K562 (cell line): ENCODE results near the gene DDR2. TPM values are rescaled to one million over a fixed set of nuclear protein-coding genes. Genes with fewer than 3 reads are reported as not detected.

Experiments
- ATAC-seq: fragments of 200-7000 bp; cut with Tn5 transposase; 3 replicates; pipeline ENCODE4 v1.9.1; 2020; ENCODE audit warnings: moderate library complexity
- BruUV-seq: library from RNA; stranded (reverse); fragments of 400-500 nt; replicated peaks from 2 replicates; lab custom pipeline; 2021; lab: Mats Ljungman, UMichigan
- CTCF ChIA-PET: fragments of 300-600 bp; formaldehyde crosslinking; extraction: SDS; loops from one replicate; lab custom pipeline; 2021; ENCODE audit warnings: low intra/inter-chr PET ratio; lab: Yijun Ruan, JAX
- POLR2A ChIA-PET: fragments of 300-600, 350-650 bp; sonication (Branson Sonifier 250); formaldehyde crosslinking; extraction: SDS; loops from one replicate; lab custom pipeline; 2021; ENCODE audit warnings: antibody characterized with exemption, inconsistent platforms; lab: Yijun Ruan, JAX
- DNase-seq, 4 experiments: peaks; one replicate each; pipeline versions ENCODE4 v3.0.0 to v3.0.0-alpha.2; 2011 to 2018; ENCODE audit warnings: low spot score in 3 of 4, mixed read lengths in 3 of 4; ENCODE audit errors: extremely low read depth in 1 of 4
- FAIRE-seq: peaks from 2 replicates; lab custom pipeline; 2011; peaks lifted over from hg19 to GRCh38; lab: Jason Lieb, UNC
- H2AFZ ChIP-seq: 2 replicates; pipeline ENCODE4 v1.6.0; 2011; ENCODE audit warnings: low read depth, low read length, control low read depth, inconsistent platforms
- H3K27ac ChIP-seq: fragments of 200-600 bp; 3 replicates; pipeline ENCODE4 v1.8.0; 2011; ENCODE audit warnings: low read depth, mild to moderate bottlenecking, control low read depth, inconsistent platforms, low read length, moderate library complexity, mixed read lengths; ENCODE audit errors: extremely low read depth
- H3K27me3 ChIP-seq, 2 experiments: fragments of 300-600 bp in 1 of 2; 2 replicates in 1 of 2; 3 replicates in 1 of 2; pipeline versions ENCODE4 v1.6.0 to v1.8.0; 2011; ENCODE audit warnings: inconsistent platforms in 2 of 2, low read length in 2 of 2, mild to moderate bottlenecking in 1 of 2, mixed read lengths in 1 of 2, moderate library complexity in 1 of 2; ENCODE audit not compliant: control insufficient read depth in 2 of 2, insufficient read depth in 2 of 2
- H3K36me3 ChIP-seq: fragments of 300-600 bp; 3 replicates; pipeline ENCODE4 v1.8.0; 2011; ENCODE audit warnings: mild to moderate bottlenecking, low read length, inconsistent platforms; ENCODE audit not compliant: control insufficient read depth, insufficient read depth
- H3K4me1 ChIP-seq, 2 experiments: fragments of 200-600 bp in 1 of 2; replicated peaks in 1 of 2; 2 replicates in 1 of 2; 3 replicates in 1 of 2; pipeline versions ENCODE4 v1.5.1 to v1.8.0; 2011; ENCODE audit warnings: inconsistent platforms in 2 of 2, low read length in 2 of 2, mild to moderate bottlenecking in 1 of 2, mixed read lengths in 1 of 2, moderate library complexity in 1 of 2; ENCODE audit not compliant: control insufficient read depth in 2 of 2, insufficient read depth in 2 of 2
- H3K4me2 ChIP-seq: 2 replicates; pipeline ENCODE4 v1.6.1; 2011; ENCODE audit warnings: low read length, control low read depth, inconsistent platforms, mixed read lengths; ENCODE audit not compliant: insufficient read depth
- H3K4me3 ChIP-seq: fragments of 200-600 bp; sonication (generic), shearing (Covaris generic); 2 replicates; pipeline ENCODE4 v1.5.1; 2016; ENCODE audit warnings: control low read depth, inconsistent platforms
- H3K79me2 ChIP-seq: fragments of 200-600 bp; 3 replicates; pipeline ENCODE4 v1.8.0; 2011; ENCODE audit warnings: low read length, inconsistent platforms; ENCODE audit not compliant: control insufficient read depth, insufficient read depth
- H3K9ac ChIP-seq, 2 experiments: 2 replicates each; pipeline versions ENCODE4 v1.6.0 to v1.6.1; 2011; ENCODE audit warnings: low read depth in 2 of 2, low read length in 2 of 2, control low read depth in 1 of 2, inconsistent platforms in 1 of 2, mild to moderate bottlenecking in 1 of 2, mixed read lengths in 1 of 2; ENCODE audit not compliant: insufficient read depth in 1 of 2
- H3K9me1 ChIP-seq: one replicate; pipeline ENCODE4 v1.6.0; 2011; ENCODE audit warnings: inconsistent platforms, mild to moderate bottlenecking, low read length, moderate library complexity; ENCODE audit not compliant: control insufficient read depth, insufficient read depth
- H3K9me3 ChIP-seq: replicated peaks from 2 replicates; pipeline ENCODE4 v1.5.1; 2011; ENCODE audit warnings: low read depth, low read length, inconsistent platforms; ENCODE audit not compliant: control insufficient read depth, insufficient read depth
- H4K20me1 ChIP-seq: replicated peaks from 2 replicates; pipeline ENCODE4 v1.6.1; 2011; ENCODE audit warnings: low read length, inconsistent platforms, mixed read lengths; ENCODE audit not compliant: control insufficient read depth, insufficient read depth
- DIDO1 ChIP-seq: fragments of 450-650 bp; IDR thresholded peaks from 2 replicates; pipeline ENCODE4 v1.6.1; 2016; ENCODE audit warnings: low read depth, missing biosample characterization, missing genetic modification characterization
- ERF ChIP-seq: fragments of 450-650 bp; formaldehyde crosslinking; IDR thresholded peaks from 2 replicates; pipeline ENCODE4 v1.4.0; 2020; ENCODE audit warnings: mild to moderate bottlenecking, mixed read lengths
- ESRRA ChIP-seq: fragments of 450-650 bp; IDR thresholded peaks from 2 replicates; pipeline ENCODE4 v1.6.1; 2014; ENCODE audit warnings: low read depth, mild to moderate bottlenecking, moderate library complexity, borderline replicate concordance
- FOXP1 ChIP-seq: sonication (generic); formaldehyde crosslinking; IDR thresholded peaks from 2 replicates; pipeline ENCODE4 v1.8.0; 2022; ENCODE audit warnings: mild to moderate bottlenecking, missing genetic modification reagents
- HNRNPL ChIP-seq: fragments of 200-400 bp; formaldehyde crosslinking; IDR thresholded peaks from 2 replicates; pipeline ENCODE4 v1.6.1; 2017; ENCODE audit warnings: low read depth, mild to moderate bottlenecking, low read length
- LCOR ChIP-seq: sonication (generic); formaldehyde crosslinking; IDR thresholded peaks from 2 replicates; pipeline ENCODE4 v1.8.0; 2022; ENCODE audit warnings: mild to moderate bottlenecking, missing genetic modification reagents
- MYC ChIP-seq, 2 experiments: fragments of 250-450 bp in 1 of 2; sonication (Bioruptor Pico) in 1 of 2; IDR thresholded peaks; 2 replicates each; pipeline versions ENCODE4 v1.5.1 to v1.6.1; 2012 to 2021; ENCODE audit warnings: low read depth in 2 of 2, borderline replicate concordance in 1 of 2, improper control_type of control experiment in 1 of 2, low read length in 1 of 2, mild to moderate bottlenecking in 1 of 2, moderate library complexity in 1 of 2
- NR2C2 ChIP-seq, 2 experiments: fragments of 200-800 bp in 1 of 2; sonication (Bioruptor generic) in 1 of 2; sonication (generic) in 1 of 2; formaldehyde crosslinking in 1 of 2; IDR thresholded peaks; 2 replicates each; pipeline versions ENCODE4 v1.6.1 to v1.8.0; 2016 to 2022; ENCODE audit warnings: mild to moderate bottlenecking in 1 of 2, missing compliant biosample characterization in 1 of 2, missing genetic modification characterization in 1 of 2, missing genetic modification reagents in 1 of 2
- SMARCB1 ChIP-seq: IDR thresholded peaks from 2 replicates; pipeline ENCODE4 v1.6.1; 2011; ENCODE audit warnings: improper control_type of control experiment, low read depth; ENCODE audit not compliant: insufficient read length
- STAG1 ChIP-seq: sonication (generic); formaldehyde crosslinking; IDR thresholded peaks from 2 replicates; pipeline ENCODE4 v1.5.0; 2020; ENCODE audit warnings: missing genetic modification reagents, borderline replicate concordance
- TAF7 ChIP-seq: fragments of 450-650 bp; IDR thresholded peaks from 2 replicates; pipeline ENCODE4 v1.6.1; 2016; ENCODE audit warnings: missing genetic modification characterization, missing compliant biosample characterization
- ZNF24 ChIP-seq: fragments of 450-650 bp; IDR thresholded peaks from 2 replicates; pipeline ENCODE4 v1.6.1; 2016
- WGBS: fragments of 100-300 bp; shearing (Covaris generic); methylation state at CpG from one replicate; pipeline ENCODE4 v1.1.6; 2016; ENCODE audit warnings: low coverage, mixed read lengths; ENCODE audit not compliant: insufficient coverage; ENCODE audit errors: missing lambda C conversion rate; 5-methylcytosine and 5-hydroxymethylcytosine counted together
- in situ Hi-C: fragments of 300-500 bp; cut with MboI; formaldehyde crosslinking; loops from 4 replicates; pipeline ENCODE4 v1.15.0; 2018; ENCODE audit warnings: inconsistent platforms, mixed read lengths
- intact Hi-C: fragments of 100-400 bp; cut with micrococcal nuclease; formaldehyde crosslinking; loops from 2 replicates; pipeline ENCODE4 v1.14.2; 2022
- polyA plus RNA-seq, 8 experiments: library from polyadenylated mRNA; depleted of rRNA in 4 of 8; stranded (reverse) in 5 of 8; unstranded in 3 of 8; fragments of >200 nt; fragmentation: Nextera tagmentation in 2 of 8; fragmentation: Illumina TruSeq in 1 of 8; extraction: Ambion mirVana in 2 of 8; extraction: Trizol in 1 of 8; gene quantifications; 2 replicates each; pipeline versions ENCODE4 v1.2.1 to v1.2.3, GENCODE V29; 2011 to 2014; ENCODE audit warnings: inconsistent platforms in 1 of 8, missing spikeins in 1 of 8
- total RNA-seq, 7 experiments: library from RNA; depleted of rRNA in 6 of 7; stranded (reverse); fragments of >200 nt in 6 of 7; fragmentation: Illumina TruSeq in 2 of 7; extraction: Trizol in 2 of 7; gene quantifications; 2 replicates each; pipeline versions ENCODE4 v1.2.1 to v1.2.3, GENCODE V29; 2011 to 2021; ENCODE audit warnings: low replicate concordance in 1 of 7
- TF ChIP-seq, protein P1 (sequence below): sonication (generic); formaldehyde crosslinking; IDR thresholded peaks from 2 replicates; pipeline ENCODE4 v1.8.1; 2022; ENCODE audit warnings: missing genetic modification reagents
- TF ChIP-seq, protein P2 (sequence below): fragments of 450-650 bp; conservative IDR thresholded peaks from 2 replicates; pipeline ENCODE4 v1.6.1; 2016; ENCODE audit warnings: missing genetic modification characterization, low read depth, mild to moderate bottlenecking, missing compliant biosample characterization, moderate library complexity

DDR2 gene
- total and polyA plus RNA-seq, 9 of the 15 experiments (the other 6 are each of a cell fraction or from before 2014, with no cell fraction given), result 0.36 to 2.0 (median 1.1) TPM

DNA sequence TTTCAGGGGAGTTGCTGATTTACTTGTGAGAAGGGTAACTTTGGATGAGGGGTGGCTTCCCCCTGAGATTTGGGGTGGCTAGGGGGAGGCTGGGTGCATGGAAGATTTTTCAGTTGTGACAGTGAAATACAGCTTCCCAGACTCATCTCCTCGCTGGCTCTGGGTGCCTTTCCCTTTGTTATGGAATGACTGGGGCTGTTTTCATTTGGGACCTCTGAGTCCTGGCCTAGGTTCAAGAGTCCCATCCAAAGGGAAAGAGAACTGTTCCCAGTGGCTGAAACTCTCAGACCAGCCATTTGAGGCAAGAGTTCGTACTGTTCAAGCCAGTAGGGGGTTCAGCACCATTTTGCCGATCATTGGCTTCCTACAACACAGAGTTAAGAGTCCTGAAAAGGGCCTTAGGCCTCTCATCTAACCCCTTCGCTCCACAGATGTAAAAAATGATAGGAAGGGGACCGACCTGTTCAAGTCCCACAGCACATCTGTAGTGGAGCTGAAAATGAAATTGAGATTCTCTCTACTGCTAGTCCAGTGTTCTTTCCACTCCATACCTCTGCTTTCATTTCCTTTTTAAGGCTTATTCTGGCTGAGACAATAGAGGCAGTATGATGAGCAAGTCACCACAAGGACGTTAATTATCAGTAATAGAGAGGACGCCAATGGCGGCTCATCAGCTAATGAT is 958 bp downstream of the DDR2 start:
- Histone ChIP-seq H3K27ac (no peak overlapping the region), H3K36me3 (no peaks in the 10 kb centered on the region), H3K4me2 (no peak overlapping the region; the same call in 1 of the 2 replicates), H3K4me1 (peaks cover 7 to 27% of the 10 kb centered on the region in 2 experiments), H3K27me3 (no peaks in the 10 kb centered on the region), H4K20me1 (no peaks in the 10 kb centered on the region), H3K79me2 (no peaks in the 10 kb centered on the region), H3K9ac (no peak overlapping the region), H3K4me3 (no peak overlapping the region), H2AFZ (peak overlapping the region; percentile 37), H3K9me3 (no peaks in the 10 kb centered on the region), H3K9me1 (no peaks in the 10 kb centered on the region)
- ChIA-PET POLR2A (interaction anchor here (0.6 to 2.5 kb wide), 4 partner anchors 8 to 529 kb away, joined by 3 to 12 read pairs (median 4); no protein-coding TSS in a partner anchor), CTCF (no interaction called here)
- intact Hi-C loops, result no loop called here
- no TSS peak for BruUV-seq
- no peak for FAIRE-seq
- in situ Hi-C loops, result no loop called here
- 51% methylated on average over 8 of the region's 8 CpGs for WGBS
- no peak for DNase-seq
- ATAC-seq, result peak; percentile 16
- TF ChIP-seq SMARCB1, result no peak
- TF ChIP-seq, protein P1, sequence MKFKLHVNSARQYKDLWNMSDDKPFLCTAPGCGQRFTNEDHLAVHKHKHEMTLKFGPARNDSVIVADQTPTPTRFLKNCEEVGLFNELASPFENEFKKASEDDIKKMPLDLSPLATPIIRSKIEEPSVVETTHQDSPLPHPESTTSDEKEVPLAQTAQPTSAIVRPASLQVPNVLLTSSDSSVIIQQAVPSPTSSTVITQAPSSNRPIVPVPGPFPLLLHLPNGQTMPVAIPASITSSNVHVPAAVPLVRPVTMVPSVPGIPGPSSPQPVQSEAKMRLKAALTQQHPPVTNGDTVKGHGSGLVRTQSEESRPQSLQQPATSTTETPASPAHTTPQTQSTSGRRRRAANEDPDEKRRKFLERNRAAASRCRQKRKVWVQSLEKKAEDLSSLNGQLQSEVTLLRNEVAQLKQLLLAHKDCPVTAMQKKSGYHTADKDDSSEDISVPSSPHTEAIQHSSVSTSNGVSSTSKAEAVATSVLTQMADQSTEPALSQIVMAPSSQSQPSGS (CRISPR knock-in tag), result no peak
- TF ChIP-seq DIDO1, result 0 out of 2 replicates have a peak, but pooled peaks have one; percentile 71
- TF ChIP-seq, protein P2, sequence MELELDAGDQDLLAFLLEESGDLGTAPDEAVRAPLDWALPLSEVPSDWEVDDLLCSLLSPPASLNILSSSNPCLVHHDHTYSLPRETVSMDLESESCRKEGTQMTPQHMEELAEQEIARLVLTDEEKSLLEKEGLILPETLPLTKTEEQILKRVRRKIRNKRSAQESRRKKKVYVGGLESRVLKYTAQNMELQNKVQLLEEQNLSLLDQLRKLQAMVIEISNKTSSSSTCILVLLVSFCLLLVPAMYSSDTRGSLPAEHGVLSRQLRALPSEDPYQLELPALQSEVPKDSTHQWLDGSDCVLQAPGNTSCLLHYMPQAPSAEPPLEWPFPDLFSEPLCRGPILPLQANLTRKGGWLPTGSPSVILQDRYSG, result 0 out of 2 replicates have a peak, but pooled peaks have one; percentile 49
- no peak for TF ChIP-seq ERF (CRISPR knock-in tag)
- 0 out of 2 replicates have a peak, but pooled peaks have one; percentile 27 for TF ChIP-seq LCOR (CRISPR knock-in tag)
- no peak for TF ChIP-seq NR2C2 (CRISPR knock-in tag; IDR thresholded peaks at IDR 0.05)
- 0 out of 2 replicates have a peak, but pooled peaks have one; percentile 22 for TF ChIP-seq NR2C2 (tag; IDR thresholded peaks at IDR 0.05)
- TF ChIP-seq STAG1 (CRISPR knock-in tag), result no peak
- TF ChIP-seq ZNF24, result no peak
- TF ChIP-seq FOXP1 (CRISPR knock-in tag), result no peak
- TF ChIP-seq ESRRA, result peak; percentile 6; the same call in 1 of the 2 replicates
- no peak for TF ChIP-seq HNRNPL
- TF ChIP-seq MYC (IDR thresholded peaks at IDR 0.05; ENCODE audit: low read depth, low read length), result no peak
- TF ChIP-seq MYC (CRISPR knock-in tag; IDR thresholded peaks at IDR 0.05; ENCODE audit: borderline replicate concordance, low read depth), result 0 out of 2 replicates have a peak, but pooled peaks have one; percentile 56
- peak; percentile 6; the same call in 1 of the 2 replicates for TF ChIP-seq TAF7
